ENCODE measurements around the gene RAB40C. TPM values are rescaled to one million over a fixed set of nuclear protein-coding genes. Genes with fewer than 3 reads are reported as not detected.
A peak's percentile ranks its signal among the peaks of the same experiment; 100 is the strongest.

Gene RAB40C
- total RNA-seq, 4 donors from 2014 or later, result 103 to 161 (median 122) TPM

GRCh38 chr16:668519-669171, 78.8 kb downstream of the RAB40C start:
- H3K4me3 ChIP-seq (ENCODE audit: low read depth, poor library complexity, severe bottlenecking), result peak overlapping the region; percentile 80
- TF ChIP-seq POLR2A (IDR thresholded peaks at IDR 0.05), result no peak
- TF ChIP-seq, protein P1, sequence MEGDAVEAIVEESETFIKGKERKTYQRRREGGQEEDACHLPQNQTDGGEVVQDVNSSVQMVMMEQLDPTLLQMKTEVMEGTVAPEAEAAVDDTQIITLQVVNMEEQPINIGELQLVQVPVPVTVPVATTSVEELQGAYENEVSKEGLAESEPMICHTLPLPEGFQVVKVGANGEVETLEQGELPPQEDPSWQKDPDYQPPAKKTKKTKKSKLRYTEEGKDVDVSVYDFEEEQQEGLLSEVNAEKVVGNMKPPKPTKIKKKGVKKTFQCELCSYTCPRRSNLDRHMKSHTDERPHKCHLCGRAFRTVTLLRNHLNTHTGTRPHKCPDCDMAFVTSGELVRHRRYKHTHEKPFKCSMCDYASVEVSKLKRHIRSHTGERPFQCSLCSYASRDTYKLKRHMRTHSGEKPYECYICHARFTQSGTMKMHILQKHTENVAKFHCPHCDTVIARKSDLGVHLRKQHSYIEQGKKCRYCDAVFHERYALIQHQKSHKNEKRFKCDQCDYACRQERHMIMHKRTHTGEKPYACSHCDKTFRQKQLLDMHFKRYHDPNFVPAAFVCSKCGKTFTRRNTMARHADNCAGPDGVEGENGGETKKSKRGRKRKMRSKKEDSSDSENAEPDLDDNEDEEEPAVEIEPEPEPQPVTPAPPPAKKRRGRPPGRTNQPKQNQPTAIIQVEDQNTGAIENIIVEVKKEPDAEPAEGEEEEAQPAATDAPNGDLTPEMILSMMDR (IDR thresholded peaks at IDR 0.05), result no peak
- no peak for DNase-seq (ENCODE audit: low spot score in 2 of 2)
- intact Hi-C loops (cut with DNase I; ENCODE audit: low total_unique reads), result loop anchor here (10.0 kb wide), 1 partner anchor 124 kb away; no protein-coding TSS in a partner anchor
- 5 to 7% methylated on average over 11 to 40 of the region's 50 CpGs for WGBS, 2 donors

GRCh38 chr16:669666-670065, 79.8 kb downstream of the RAB40C start:
- WGBS, 2 donors, result 92 to 97% methylated on average over 12 of the region's 13 CpGs
- no peak for DNase-seq (ENCODE audit: low spot score in 2 of 2)
- TF ChIP-seq, protein P1 (IDR thresholded peaks at IDR 0.05), result no peak
- TF ChIP-seq POLR2A (IDR thresholded peaks at IDR 0.05), result no peak
- intact Hi-C loops (cut with DNase I; ENCODE audit: low total_unique reads), result loop anchor here (10.0 kb wide), 1 partner anchor 125 kb away; no protein-coding TSS in a partner anchor
- no peak overlapping the region for H3K4me3 ChIP-seq (ENCODE audit: low read depth, poor library complexity, severe bottlenecking)

DNA sequence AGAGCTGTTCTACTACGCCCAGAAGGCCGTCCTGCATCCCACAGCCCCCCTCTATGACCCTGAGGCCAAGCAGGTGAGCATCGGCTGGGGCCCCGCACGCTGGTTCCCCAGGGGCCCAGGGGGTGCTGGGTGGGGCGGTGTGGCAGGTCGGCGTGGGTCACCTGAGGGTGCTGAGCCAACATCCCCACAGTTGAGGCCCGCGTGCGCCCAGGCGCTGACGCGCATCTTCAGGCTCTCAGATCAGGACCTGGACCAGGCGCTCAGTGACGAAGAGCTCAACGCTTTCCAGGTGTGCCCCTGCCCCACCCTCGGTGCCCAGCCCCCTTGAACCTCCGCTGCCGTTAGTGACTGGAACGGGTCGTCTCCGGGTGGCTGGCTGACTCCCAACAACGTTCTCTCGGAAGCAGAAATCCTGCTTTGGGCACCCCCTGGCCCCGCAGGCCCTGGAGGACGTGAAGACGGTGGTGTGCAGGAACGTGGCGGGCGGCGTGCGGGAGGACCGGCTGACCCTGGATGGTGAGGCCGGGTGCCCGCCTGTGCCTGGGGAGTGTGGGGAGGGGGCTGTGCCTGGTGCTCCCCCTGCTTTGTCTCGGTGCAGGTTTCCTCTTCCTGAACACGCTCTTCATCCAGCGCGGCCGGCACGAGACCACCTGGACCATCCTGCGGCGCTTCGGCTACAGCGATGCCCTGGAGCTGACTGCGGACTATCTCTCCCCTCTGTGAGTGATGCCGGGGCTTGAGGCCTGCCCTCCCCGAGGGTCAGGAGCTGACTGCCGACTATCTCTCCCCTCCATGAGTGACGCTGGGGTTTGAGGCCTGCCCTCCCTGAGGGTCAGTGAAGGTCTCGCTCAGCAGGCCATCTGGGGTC, 80.9 kb downstream of the RAB40C start:
- no peak for DNase-seq (ENCODE audit: low spot score in 2 of 2)
- intact Hi-C loops (cut with DNase I; ENCODE audit: low total_unique reads), result no loop called here
- 91 to 93% methylated on average over 47 to 51 of the region's 52 CpGs for WGBS, 2 donors
- no peak overlapping the region for H3K4me3 ChIP-seq (ENCODE audit: low read depth, poor library complexity, severe bottlenecking)
- TF ChIP-seq, protein P1 (IDR thresholded peaks at IDR 0.05), result no peak
- no peak for TF ChIP-seq POLR2A (IDR thresholded peaks at IDR 0.05)

DNA sequence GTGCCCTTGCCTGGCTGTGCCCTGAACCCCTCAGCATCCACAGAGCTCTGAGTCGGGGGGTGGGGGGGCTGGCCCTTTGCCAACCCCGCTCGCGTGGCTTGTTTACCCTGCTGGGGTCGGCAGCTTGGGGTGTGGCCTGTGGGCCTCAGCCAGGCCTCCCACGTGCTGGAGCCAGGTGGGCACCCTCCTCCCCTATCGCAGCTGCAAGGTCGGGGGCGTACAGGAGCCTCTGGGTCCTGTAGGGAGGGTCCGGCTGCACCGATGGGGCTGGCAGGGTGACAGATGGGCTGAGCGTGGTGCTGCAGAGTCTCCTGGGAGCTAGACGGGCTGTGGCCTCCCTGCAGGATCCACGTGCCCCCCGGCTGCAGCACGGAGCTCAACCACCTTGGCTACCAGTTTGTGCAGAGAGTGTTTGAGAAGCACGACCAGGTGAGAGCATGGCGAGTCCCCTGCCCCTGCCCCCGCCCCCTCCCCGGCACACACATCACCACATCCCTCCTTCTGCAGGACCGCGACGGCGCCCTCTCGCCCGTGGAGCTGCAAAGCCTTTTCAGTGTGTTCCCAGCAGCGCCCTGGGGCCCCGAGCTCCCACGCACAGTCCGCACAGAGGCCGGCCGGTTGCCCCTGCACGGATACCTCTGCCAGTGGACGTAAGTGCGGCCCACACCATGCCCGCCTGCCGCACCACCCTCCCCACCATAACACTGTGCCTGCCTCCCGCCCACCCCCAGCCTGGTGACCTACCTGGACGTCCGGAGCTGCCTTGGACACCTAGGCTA, 81.7 kb downstream of the RAB40C start:
- intact Hi-C loops (cut with DNase I; ENCODE audit: low total_unique reads), result no loop called here
- no peak overlapping the region for H3K4me3 ChIP-seq (ENCODE audit: low read depth, poor library complexity, severe bottlenecking)
- 84 to 93% methylated on average over 24 to 33 of the region's 40 CpGs for WGBS, 2 donors
- TF ChIP-seq POLR2A (IDR thresholded peaks at IDR 0.05), result no peak
- TF ChIP-seq, protein P1 (IDR thresholded peaks at IDR 0.05), result no peak
- DNase-seq (ENCODE audit: low spot score in 2 of 2), result no peak

- H3K4me3 ChIP-seq (ENCODE audit: low read depth, poor library complexity, severe bottlenecking), result no peak overlapping the region
- whole genome bisulfite sequencing, 2 donors, result 93% methylated on average over 15 to 17 of the region's 19 CpGs
- DNase-seq (ENCODE audit: low spot score in 2 of 2), result no peak
- no peak for TF ChIP-seq POLR2A (IDR thresholded peaks at IDR 0.05)
- TF ChIP-seq, protein P1 (IDR thresholded peaks at IDR 0.05), result no peak
- intact Hi-C loops (cut with DNase I; ENCODE audit: low total_unique reads), result no loop called here
These were observed 82.5 kb downstream of the RAB40C start for GRCh38 chr16:672371-672770.

All from lower leg skin (tissue), 4 donors.